ENCODE measurements around the gene GGT1.

DNA sequence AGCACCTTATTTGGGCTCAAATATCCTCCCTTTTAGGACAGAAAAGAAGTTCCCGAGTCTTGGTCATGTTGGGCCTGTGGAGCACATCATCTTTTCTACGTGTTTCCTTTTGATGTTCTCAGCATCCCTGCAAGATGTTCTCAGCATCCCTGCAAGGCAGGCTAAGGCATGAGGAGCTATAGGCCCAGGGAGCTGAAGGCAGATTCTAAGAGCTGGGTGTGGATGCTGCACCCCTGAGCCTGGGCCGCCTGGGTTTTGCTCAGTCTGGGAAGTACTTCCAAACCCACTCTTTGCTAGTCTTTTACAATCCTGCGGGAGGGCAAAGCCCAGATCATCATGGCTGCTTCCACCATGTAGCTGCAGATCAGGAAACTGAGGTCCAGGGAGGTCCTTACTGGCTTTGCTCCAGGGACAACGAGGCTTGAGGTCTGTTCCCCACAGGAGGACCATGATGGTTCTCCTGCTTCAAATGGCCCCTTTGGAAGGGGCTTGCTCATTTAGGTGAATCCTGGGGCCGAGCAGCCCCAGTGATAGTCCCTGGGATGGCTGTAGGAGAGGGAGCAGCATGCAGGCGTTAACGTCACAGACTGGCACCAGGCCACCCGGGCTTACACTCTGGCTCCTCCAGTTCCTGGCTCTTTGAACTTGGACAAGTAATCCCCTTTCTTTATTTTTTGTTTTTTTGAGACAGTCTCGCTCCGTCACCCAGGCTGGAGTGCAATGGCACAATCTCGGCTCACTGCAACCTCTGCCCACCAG, 20.8 kb upstream of the GGT1 start:
- TF ChIP-seq, protein P1, sequence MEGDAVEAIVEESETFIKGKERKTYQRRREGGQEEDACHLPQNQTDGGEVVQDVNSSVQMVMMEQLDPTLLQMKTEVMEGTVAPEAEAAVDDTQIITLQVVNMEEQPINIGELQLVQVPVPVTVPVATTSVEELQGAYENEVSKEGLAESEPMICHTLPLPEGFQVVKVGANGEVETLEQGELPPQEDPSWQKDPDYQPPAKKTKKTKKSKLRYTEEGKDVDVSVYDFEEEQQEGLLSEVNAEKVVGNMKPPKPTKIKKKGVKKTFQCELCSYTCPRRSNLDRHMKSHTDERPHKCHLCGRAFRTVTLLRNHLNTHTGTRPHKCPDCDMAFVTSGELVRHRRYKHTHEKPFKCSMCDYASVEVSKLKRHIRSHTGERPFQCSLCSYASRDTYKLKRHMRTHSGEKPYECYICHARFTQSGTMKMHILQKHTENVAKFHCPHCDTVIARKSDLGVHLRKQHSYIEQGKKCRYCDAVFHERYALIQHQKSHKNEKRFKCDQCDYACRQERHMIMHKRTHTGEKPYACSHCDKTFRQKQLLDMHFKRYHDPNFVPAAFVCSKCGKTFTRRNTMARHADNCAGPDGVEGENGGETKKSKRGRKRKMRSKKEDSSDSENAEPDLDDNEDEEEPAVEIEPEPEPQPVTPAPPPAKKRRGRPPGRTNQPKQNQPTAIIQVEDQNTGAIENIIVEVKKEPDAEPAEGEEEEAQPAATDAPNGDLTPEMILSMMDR (IDR thresholded peaks at IDR 0.05): no peak
- TF ChIP-seq POLR2A (IDR thresholded peaks at IDR 0.05): no peak
